Measurements from ENCODE around the gene ACTR6.
"Not testable (repeated sequence)": the region's sequence is repeated elsewhere in the genome, so short reads cannot be mapped to it uniquely, and the experiment has no call there.

The ACTR6 gene

DNA sequence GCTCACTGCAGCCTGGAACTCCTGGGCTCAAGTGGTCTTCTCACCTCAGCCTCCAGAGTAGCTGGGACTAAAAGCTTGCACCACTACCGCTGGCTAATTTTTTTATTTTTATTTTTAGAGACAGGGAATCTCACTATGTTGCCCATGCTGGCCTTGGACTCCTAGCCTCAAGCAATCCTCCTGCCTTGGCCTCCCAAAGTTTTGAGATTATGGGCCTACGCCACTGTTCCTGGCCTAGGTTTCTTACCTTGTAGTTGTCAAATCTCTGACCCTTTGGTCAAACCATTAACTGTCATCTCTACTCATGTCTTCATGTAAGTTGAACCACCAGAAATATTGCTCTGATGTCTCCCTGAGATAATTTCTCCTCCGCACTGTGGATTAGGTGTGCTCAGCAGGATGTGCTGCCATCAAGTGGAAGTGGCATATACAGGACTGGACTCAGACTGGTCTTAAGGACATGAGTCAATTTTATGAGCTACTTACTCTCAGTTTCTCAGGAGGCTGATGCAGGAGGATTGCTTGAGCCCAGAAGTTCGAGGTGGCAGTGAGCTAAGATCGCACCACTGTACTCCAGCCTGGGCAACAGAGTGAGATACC is 28.5 kb downstream of the ACTR6 start:
- peak; percentile 31; the same call in 1 of the 3 replicates for ATAC-seq (ENCODE audit: low read depth)
- Histone ChIP-seq H3K36me3 (ENCODE audit: low read depth) (peaks cover 1% of the 10 kb centered on the region), H3K27me3 (ENCODE audit: insufficient read depth, poor library complexity, severe bottlenecking) (no peaks in the 10 kb centered on the region), H3K4me1 (ENCODE audit: insufficient read depth, poor library complexity, severe bottlenecking) (peaks cover 32% of the 10 kb centered on the region), H3K9me3 (ENCODE audit: severe bottlenecking) (no peaks in the 10 kb centered on the region), H3K27ac (ENCODE audit: poor library complexity, severe bottlenecking) (peak overlapping the region; percentile 13), H3K4me3 (ENCODE audit: severe bottlenecking) (no peak overlapping the region)
- TF ChIP-seq, protein P1, sequence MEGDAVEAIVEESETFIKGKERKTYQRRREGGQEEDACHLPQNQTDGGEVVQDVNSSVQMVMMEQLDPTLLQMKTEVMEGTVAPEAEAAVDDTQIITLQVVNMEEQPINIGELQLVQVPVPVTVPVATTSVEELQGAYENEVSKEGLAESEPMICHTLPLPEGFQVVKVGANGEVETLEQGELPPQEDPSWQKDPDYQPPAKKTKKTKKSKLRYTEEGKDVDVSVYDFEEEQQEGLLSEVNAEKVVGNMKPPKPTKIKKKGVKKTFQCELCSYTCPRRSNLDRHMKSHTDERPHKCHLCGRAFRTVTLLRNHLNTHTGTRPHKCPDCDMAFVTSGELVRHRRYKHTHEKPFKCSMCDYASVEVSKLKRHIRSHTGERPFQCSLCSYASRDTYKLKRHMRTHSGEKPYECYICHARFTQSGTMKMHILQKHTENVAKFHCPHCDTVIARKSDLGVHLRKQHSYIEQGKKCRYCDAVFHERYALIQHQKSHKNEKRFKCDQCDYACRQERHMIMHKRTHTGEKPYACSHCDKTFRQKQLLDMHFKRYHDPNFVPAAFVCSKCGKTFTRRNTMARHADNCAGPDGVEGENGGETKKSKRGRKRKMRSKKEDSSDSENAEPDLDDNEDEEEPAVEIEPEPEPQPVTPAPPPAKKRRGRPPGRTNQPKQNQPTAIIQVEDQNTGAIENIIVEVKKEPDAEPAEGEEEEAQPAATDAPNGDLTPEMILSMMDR (IDR thresholded peaks at IDR 0.05; ENCODE audit: poor library complexity, severe bottlenecking): peak; percentile 47
- no peak for DNase-seq (ENCODE audit: low spot score)

DNA sequence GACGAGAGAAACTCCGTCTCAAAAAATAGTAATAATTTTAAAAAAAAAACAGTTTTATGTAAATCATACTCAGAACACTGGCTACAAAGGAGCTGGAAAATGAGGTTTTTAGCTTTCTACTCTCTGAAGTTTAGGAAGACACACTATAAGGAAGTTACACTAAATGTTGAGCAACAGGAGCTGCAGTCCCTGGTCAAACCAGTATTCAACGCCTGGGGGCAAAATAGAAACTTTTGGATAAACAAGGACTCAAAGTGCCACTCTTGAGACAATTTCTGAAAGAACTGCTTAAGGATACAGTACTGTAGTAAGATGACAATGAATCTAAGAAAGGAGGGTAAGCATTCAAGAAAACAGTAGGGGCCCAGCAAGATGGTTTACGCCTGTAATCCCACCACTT is 29.3 kb downstream of the ACTR6 start:
- H3K4me1 ChIP-seq (ENCODE audit: insufficient read depth, poor library complexity, severe bottlenecking): peaks cover 32% of the 10 kb centered on the region
- H3K9me3 ChIP-seq (ENCODE audit: severe bottlenecking): no peaks in the 10 kb centered on the region
- ATAC-seq (ENCODE audit: low read depth) (peak; percentile 57), DNase-seq (ENCODE audit: low spot score) (no peak)
- H3K4me3 ChIP-seq (ENCODE audit: severe bottlenecking): no peak overlapping the region
- TF ChIP-seq, protein P1 (IDR thresholded peaks at IDR 0.05; ENCODE audit: poor library complexity, severe bottlenecking): no peak
- no peaks in the 10 kb centered on the region for H3K27me3 ChIP-seq (ENCODE audit: insufficient read depth, poor library complexity, severe bottlenecking)
- peak overlapping the region; percentile 13 for H3K27ac ChIP-seq (ENCODE audit: poor library complexity, severe bottlenecking)
- no peaks in the 10 kb centered on the region; the same call in 1 of the 2 replicates for H3K36me3 ChIP-seq (ENCODE audit: low read depth)

DNA sequence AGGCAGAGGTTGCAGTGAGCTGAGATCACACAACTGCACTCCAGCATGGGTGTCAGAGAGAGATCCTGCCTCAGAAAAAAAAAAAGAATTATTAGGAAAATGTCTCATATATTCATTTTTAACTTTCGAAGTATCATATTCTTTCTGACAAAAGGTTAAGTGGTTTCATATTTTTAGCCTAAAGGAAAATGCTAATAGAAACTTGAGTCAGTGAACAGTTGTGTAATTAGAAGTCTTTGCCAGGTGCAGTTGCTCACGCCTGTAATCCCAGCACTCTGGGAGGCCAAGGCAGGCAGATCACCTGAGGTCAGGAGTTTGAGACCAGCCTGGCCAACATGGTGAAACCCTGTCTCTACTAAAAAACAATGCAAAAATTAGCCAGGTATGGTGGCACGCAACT is 31.3 kb downstream of the ACTR6 start:
- Histone ChIP-seq H3K4me1 (ENCODE audit: insufficient read depth, poor library complexity, severe bottlenecking) (peaks cover 21% of the 10 kb centered on the region), H3K27ac (ENCODE audit: poor library complexity, severe bottlenecking) (peak overlapping the region; percentile 26)
- not testable (repeated sequence) for H3K9me3 ChIP-seq (ENCODE audit: severe bottlenecking); DNase-seq (ENCODE audit: low spot score); H3K27me3 ChIP-seq (ENCODE audit: insufficient read depth, poor library complexity, severe bottlenecking); H3K36me3 ChIP-seq (ENCODE audit: low read depth); H3K4me3 ChIP-seq (ENCODE audit: severe bottlenecking)
- ATAC-seq (ENCODE audit: low read depth): peak; percentile 52; the same call in 2 of the 3 replicates

DNA sequence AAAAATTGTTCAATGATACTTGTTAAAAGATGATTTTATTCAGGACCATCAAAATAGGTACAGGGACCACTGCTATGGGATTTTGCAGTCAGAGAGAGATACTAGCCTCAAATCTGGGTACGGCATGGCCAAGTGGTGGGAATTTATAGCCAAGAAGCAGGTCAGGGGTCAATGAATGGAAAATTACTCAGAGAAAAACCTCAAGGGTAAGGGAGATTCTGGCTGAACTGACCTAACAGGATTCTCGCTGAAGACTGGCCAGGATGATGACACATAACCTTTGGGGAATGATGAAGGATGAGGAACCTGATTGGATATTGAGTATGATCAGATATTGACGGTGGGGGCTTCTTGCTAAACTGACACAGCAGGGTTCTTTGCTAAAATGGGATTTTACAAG is 33.6 kb downstream of the ACTR6 start:
- Histone ChIP-seq H3K27me3 (ENCODE audit: insufficient read depth, poor library complexity, severe bottlenecking) (no peaks in the 10 kb centered on the region), H3K9me3 (ENCODE audit: severe bottlenecking) (no peaks in the 10 kb centered on the region), H3K4me1 (ENCODE audit: insufficient read depth, poor library complexity, severe bottlenecking) (peaks cover 21% of the 10 kb centered on the region), H3K4me3 (ENCODE audit: severe bottlenecking) (no peak overlapping the region), H3K36me3 (ENCODE audit: low read depth) (no peaks in the 10 kb centered on the region), H3K27ac (ENCODE audit: poor library complexity, severe bottlenecking) (peak overlapping the region; percentile 11)
- TF ChIP-seq, protein P1 (IDR thresholded peaks at IDR 0.05; ENCODE audit: poor library complexity, severe bottlenecking): no peak
- ATAC-seq (ENCODE audit: low read depth): peak; percentile 40; the same call in 2 of the 3 replicates
- no peak for DNase-seq (ENCODE audit: low spot score)

DNA sequence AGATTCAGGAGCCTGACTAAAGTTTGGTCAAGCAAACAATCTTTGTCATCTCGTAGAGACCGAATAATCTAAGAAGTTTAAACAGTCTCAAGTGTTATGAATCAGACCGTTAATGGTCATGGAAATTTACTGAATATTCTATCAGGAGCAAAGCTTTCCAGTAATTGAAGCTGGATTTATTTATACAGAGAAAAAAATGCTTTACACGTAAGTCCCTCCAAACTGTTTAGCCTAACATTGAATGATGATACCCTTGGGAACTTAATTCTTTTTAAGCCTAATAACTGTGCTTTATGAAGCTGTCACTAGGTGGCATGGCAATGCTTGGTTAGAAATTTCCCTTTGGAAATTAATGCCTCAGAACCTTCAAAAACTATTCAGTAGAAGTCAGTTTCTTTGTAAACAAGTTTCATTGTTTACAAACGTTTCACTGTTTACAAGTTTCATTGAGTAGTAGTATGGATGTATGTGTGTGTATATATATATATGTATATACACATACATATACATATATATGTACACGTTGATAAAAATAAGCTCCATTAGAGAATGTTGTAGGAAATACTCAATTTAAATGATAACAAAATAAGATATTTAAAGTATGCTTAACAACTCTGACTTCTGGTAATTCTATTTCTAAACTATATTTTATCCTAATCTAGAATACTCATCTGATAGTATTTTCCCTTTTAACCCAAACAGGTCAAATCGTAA is 34.1 kb downstream of the ACTR6 start:
- no peak overlapping the region for H3K4me3 ChIP-seq (ENCODE audit: severe bottlenecking)
- no peaks in the 10 kb centered on the region for H3K27me3 ChIP-seq (ENCODE audit: insufficient read depth, poor library complexity, severe bottlenecking)
- no peaks in the 10 kb centered on the region for H3K36me3 ChIP-seq (ENCODE audit: low read depth)
- peak overlapping the region; percentile 11 for H3K27ac ChIP-seq (ENCODE audit: poor library complexity, severe bottlenecking)
- peak; percentile 53 for ATAC-seq (ENCODE audit: low read depth)
- DNase-seq (ENCODE audit: low spot score): no peak
- H3K4me1 ChIP-seq (ENCODE audit: insufficient read depth, poor library complexity, severe bottlenecking): peaks cover 17% of the 10 kb centered on the region
- no peaks in the 10 kb centered on the region for H3K9me3 ChIP-seq (ENCODE audit: severe bottlenecking)
- TF ChIP-seq, protein P1 (IDR thresholded peaks at IDR 0.05; ENCODE audit: poor library complexity, severe bottlenecking): peak; percentile 89

All from RWPE2 (cell line).